Subcutaneous abdominal adipose tissue (tissue), 5 donors: ENCODE results near the gene MED13L.

ENCODE experiments used
- H3K27ac ChIP-seq: one replicate; pipeline ENCODE4 v1.7.0; 2013; ENCODE audit warnings: low read depth, mild to moderate bottlenecking, inconsistent platforms, low read length, moderate library complexity
- H3K27me3 ChIP-seq, 5 donors: one replicate each; pipeline ENCODE4 v1.7.0; 2013; ENCODE audit warnings: low read length in 5 of 5, inconsistent platforms in 1 of 5; ENCODE audit not compliant: control insufficient read depth in 5 of 5, insufficient read depth in 4 of 5
- H3K36me3 ChIP-seq, 5 donors: one replicate each; pipeline ENCODE4 v1.7.0; 2013; ENCODE audit warnings: low read length in 5 of 5; ENCODE audit not compliant: control insufficient read depth in 5 of 5, insufficient read depth in 5 of 5
- H3K4me1 ChIP-seq, 5 donors: one replicate each; pipeline ENCODE4 v1.7.0; 2013; ENCODE audit warnings: low read length in 5 of 5, mild to moderate bottlenecking in 3 of 5, moderate library complexity in 1 of 5; ENCODE audit not compliant: control insufficient read depth in 5 of 5, insufficient read depth in 5 of 5
- H3K4me3 ChIP-seq, 5 donors: one replicate each; pipeline ENCODE4 v1.7.0; 2013; ENCODE audit warnings: low read length in 5 of 5, low read depth in 1 of 5
- H3K9ac ChIP-seq, 5 donors: one replicate each; pipeline ENCODE4 v1.7.0; 2013; ENCODE audit warnings: low read length in 5 of 5, mild to moderate bottlenecking in 4 of 5, moderate library complexity in 3 of 5
- H3K9me3 ChIP-seq, 5 donors: one replicate each; pipeline ENCODE4 v1.7.0; 2013; ENCODE audit warnings: low read length in 5 of 5; ENCODE audit not compliant: control insufficient read depth in 5 of 5
- donor health status: healthy.
- donor health status: healthy.
- donor health status: healthy.
- donor health status: healthy.
- donor health status: healthy.

MED13L gene

DNA sequence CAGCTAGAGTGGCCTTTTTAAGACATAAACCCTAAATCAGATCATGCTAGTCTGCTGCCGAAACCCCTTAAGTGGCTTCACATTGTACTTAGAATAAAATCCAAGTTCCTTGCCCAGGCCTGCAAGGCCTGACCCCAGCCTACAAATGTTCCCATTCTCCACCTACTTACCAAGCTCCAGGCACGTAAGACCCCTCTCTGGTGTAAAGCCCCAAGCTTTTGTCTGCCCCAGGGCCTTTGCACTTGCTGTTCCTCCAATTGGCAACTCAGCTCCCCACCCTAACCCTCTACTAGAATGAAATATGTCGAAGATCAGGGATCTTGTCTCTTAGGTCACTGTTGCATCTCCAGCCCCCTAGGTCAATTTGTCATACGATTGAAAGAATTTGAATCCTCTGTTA is 27.1 kb upstream of the MED13L start:
- no peak overlapping the region for H3K27ac ChIP-seq
- no peak overlapping the region for H3K9ac ChIP-seq
- peaks cover 0 to 30% (median 25%) of the 10 kb centered on the region in 5 donors for H3K4me1 ChIP-seq
- no peak overlapping the region for H3K4me3 ChIP-seq
- peaks cover 0 to 8% (median 3%) of the 10 kb centered on the region in 5 donors for H3K9me3 ChIP-seq
- H3K27me3 ChIP-seq: no peaks in the 10 kb centered on the region
- H3K36me3 ChIP-seq: no peaks in the 10 kb centered on the region

DNA sequence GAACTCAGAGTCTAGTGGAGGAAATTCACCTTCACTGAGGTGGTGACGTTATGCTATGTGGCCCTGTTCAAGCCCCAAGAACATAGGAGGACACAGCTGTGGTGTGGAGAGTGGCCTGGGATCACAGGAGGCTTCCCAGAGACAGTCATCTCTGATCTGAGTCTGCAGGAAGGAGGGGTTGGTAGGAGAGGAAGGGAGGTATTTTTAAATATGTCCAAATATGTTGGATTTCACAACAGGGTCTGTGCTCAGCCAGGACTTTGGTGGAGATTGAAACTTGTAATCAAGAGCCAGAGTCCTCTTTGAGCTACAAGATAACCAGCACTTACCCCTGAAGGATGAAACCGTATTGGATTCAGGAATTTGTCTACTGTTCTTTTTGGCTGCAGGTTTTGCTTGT is 26.4 kb upstream of the MED13L start:
- no peak overlapping the region for H3K4me3 ChIP-seq
- no peaks in the 10 kb centered on the region for H3K36me3 ChIP-seq
- H3K27ac ChIP-seq: no peak overlapping the region
- H3K9me3 ChIP-seq: peaks cover 0 to under 1% (median 0%) of the 10 kb centered on the region in 5 donors
- H3K9ac ChIP-seq: no peak overlapping the region
- H3K4me1 ChIP-seq: peaks cover 0 to 37% (median 32%) of the 10 kb centered on the region in 5 donors
- H3K27me3 ChIP-seq: no peaks in the 10 kb centered on the region

DNA sequence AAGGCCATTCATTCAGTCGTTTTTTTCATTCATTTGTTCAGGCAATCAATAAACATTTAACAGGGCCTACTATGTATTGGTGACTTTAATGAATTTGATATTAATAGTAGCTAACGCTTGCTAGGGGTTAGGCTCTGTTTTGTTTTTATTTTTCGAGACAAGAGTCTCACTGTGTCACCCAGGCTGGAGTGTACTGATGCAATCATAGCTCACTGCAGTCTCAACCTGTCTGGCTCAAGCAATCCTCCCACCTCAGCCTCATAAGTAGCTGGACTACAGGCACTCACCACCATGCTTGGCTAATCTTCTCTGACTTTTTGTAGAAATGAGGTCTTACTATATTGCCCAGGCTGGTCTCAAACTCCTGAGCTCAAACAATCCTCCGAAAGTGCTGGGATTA is 25.6 kb upstream of the MED13L start:
- H3K4me3 ChIP-seq: no peak overlapping the region
- no peaks in the 10 kb centered on the region for H3K9me3 ChIP-seq
- H3K27me3 ChIP-seq: no peaks in the 10 kb centered on the region
- peaks cover 0 to 38% (median 33%) of the 10 kb centered on the region in 5 donors for H3K4me1 ChIP-seq
- no peaks in the 10 kb centered on the region for H3K36me3 ChIP-seq
- H3K9ac ChIP-seq: no peak overlapping the region
- H3K27ac ChIP-seq: no peak overlapping the region

GRCh38 chr12:116302166-116303058 is 24.9 kb upstream of the MED13L start:
- no peaks in the 10 kb centered on the region for H3K27me3 ChIP-seq
- H3K36me3 ChIP-seq: no peaks in the 10 kb centered on the region
- H3K4me3 ChIP-seq: no peak overlapping the region
- H3K9me3 ChIP-seq: no peaks in the 10 kb centered on the region
- peaks cover 0 to 38% (median 33%) of the 10 kb centered on the region in 5 donors for H3K4me1 ChIP-seq
- no peak overlapping the region for H3K27ac ChIP-seq
- H3K9ac ChIP-seq: peak overlapping the region in 1 of 5 donors; percentile 17

DNA sequence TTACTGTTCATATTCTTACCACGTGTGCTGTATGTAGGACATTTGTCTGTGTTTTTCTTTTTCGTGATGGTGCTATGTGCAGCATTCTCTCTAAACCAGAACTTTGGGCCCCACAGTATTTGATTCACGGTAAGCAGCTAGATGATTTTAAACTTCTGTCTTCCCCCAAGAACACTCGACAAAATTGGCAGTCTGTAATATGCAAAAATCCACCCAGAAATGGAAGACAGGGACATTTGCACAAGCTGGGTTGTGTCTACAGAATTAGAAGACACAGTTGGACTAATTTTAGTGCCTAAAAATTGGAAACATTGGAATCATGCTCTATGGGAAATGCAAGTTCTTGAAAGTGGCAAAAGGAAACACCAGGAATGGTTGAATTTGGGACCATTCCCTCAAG is 24.1 kb upstream of the MED13L start:
- no peaks in the 10 kb centered on the region for H3K36me3 ChIP-seq
- H3K9me3 ChIP-seq: no peaks in the 10 kb centered on the region
- H3K4me3 ChIP-seq: no peak overlapping the region
- H3K4me1 ChIP-seq: peaks cover 0 to 38% (median 33%) of the 10 kb centered on the region in 5 donors
- H3K9ac ChIP-seq: no peak overlapping the region
- no peak overlapping the region for H3K27ac ChIP-seq
- H3K27me3 ChIP-seq: no peaks in the 10 kb centered on the region

- Histone ChIP-seq H3K9ac (peak overlapping the region in 1 of 5 donors; percentile 36), H3K36me3 (no peaks in the 10 kb centered on the region), H3K4me3 (peak overlapping the region in 1 of 5 donors; percentile 23), H3K9me3 (no peaks in the 10 kb centered on the region), H3K27me3 (no peaks in the 10 kb centered on the region), H3K4me1 (peaks cover 0 to 43% (median 39%) of the 10 kb centered on the region in 5 donors), H3K27ac (no peak overlapping the region)
These were observed 22.3 kb upstream of the MED13L start for GRCh38 chr12:116299665-116300328.

DNA sequence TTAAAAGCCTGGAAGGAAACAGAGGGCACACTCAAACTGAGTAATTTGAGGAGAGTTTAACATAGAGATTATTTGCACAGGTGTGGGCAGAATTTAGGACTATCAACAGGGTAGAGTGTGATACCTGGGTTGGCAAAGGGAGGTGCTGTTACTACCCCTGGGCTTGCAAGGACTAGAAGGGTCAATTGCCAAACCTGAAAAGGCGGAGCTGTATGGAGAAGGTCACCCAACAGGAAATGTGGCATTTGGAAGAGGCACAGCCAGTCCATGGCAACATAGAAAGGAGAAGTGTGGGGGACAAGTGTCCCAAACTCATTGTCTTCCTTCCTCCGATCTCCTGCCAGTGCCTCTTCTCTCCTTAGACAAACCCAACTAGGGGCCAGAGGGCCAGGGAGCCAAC is 21.6 kb upstream of the MED13L start:
- Histone ChIP-seq H3K9me3 (no peaks in the 10 kb centered on the region), H3K27ac (no peak overlapping the region), H3K9ac (no peak overlapping the region), H3K4me3 (peak overlapping the region in 1 of 5 donors; percentile 23), H3K27me3 (no peaks in the 10 kb centered on the region), H3K36me3 (no peaks in the 10 kb centered on the region), H3K4me1 (peaks cover 0 to 40% (median 38%) of the 10 kb centered on the region in 5 donors)

- H3K4me1 ChIP-seq: peaks cover 0 to 35% (median 34%) of the 10 kb centered on the region in 5 donors
These were observed 21.1 kb upstream of the MED13L start for GRCh38 chr12:116298578-116298977.

DNA sequence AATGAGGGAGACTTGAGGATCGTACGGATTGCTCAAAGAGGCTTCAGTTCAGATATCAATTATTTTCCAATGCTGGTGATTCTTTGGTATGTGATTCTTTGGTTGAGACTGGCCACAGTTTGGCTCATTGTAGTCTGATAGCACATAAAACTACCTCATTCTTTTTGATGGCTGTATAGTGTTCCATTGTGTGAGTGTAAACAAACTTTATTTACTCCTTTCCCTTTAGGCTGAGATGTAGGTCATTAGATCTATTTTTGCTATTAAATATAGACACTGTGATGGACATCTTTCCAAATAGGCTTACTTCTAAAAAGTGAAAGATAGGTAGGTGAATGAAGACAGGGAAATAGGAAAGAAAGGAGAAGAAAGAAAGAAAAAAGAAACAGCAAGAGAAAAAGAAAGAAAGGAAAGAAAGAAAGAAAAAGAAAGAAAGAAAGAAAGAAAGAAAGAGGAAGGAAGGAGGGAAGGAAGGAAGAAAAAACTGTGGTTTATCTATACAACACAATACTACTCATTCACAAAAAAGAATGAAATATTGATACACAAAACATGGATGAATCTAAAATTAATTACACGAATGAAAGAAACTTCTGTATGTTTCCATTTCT is 19.8 kb upstream of the MED13L start:
- Histone ChIP-seq H3K27ac (no peak overlapping the region), H3K27me3 (no peaks in the 10 kb centered on the region), H3K36me3 (no peaks in the 10 kb centered on the region), H3K4me3 (no peak overlapping the region), H3K4me1 (peaks cover 0 to 28% (median 23%) of the 10 kb centered on the region in 5 donors), H3K9me3 (no peaks in the 10 kb centered on the region), H3K9ac (no peak overlapping the region)

More at GRCh38 chr12:116298578-116298977, 21.1 kb upstream of the MED13L start:
- no peak overlapping the region for H3K27ac ChIP-seq
- no peaks in the 10 kb centered on the region for H3K9me3 ChIP-seq
- no peaks in the 10 kb centered on the region for H3K27me3 ChIP-seq
- H3K4me3 ChIP-seq: no peak overlapping the region
- H3K9ac ChIP-seq: no peak overlapping the region
- H3K36me3 ChIP-seq: no peaks in the 10 kb centered on the region
